KG1 (cell line): ENCODE data around the gene RAB3GAP2.
"Not testable (repeated sequence)": the region's sequence is repeated elsewhere in the genome, so short reads cannot be mapped to it uniquely, and the experiment has no call there.

ENCODE experiments used
- DNase-seq: peaks from one replicate; lab custom pipeline; 2025; lab: John Stamatoyannopoulos, UW

Gene RAB3GAP2

GRCh38 chr1:220281159-220281574 lies 8.9 kb upstream of the RAB3GAP2 start:
- DNase-seq: no peak

GRCh38 chr1:220280249-220280648 lies 8.0 kb upstream of the RAB3GAP2 start:
- DNase-seq: no peak

GRCh38 chr1:220278991-220279390 lies 6.7 kb upstream of the RAB3GAP2 start:
- no peak for DNase-seq

DNA sequence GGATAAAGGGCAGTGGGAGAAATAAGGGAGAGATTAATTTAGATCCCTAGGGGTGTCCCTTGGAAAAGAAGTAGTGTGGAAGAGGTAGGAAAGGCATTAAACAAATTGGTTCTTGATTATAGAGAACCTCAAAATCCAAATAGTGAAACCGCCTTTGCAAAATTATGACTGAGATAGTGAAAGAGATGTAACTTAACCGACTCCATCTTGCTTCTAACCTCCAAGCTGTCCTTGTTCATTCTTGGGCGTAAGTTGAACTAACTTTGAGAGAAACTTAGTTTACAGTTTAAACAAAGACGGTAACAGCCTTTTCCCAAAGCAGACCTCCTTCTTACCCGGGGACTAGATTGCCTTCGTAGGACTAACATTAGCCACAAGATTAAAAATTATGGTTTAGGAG lies 3.2 kb upstream of the RAB3GAP2 start:
- no peak for DNase-seq

DNA sequence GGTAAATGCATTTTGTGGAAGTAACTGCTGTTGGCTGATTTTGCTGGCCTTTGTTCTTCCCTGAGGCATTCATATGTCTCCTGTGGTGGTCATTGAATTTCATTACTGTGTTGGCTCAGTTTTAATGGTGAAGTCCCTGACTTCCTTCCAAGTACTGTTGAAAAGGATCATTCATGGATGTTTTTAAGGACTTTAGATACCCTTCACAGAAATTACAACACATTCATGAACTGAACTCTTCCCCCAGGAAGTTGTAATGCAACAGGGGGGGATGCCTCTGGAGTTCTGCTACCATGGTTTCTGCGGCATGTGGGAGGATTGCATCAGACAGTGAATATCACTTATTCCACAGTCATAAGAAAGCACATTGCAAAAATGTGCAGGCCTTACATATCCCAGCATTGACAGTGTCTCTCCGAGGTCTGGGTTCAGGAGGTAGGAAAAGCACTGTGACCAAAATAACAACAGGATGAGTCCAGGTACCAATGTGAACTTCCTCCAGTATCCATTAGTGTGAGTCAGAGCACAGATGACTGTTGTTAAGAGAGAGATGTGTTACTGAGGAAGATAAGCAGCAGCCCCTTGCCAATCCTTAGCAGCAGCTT lies 2.1 kb upstream of the RAB3GAP2 start:
- DNase-seq: no peak

GRCh38 chr1:220272841-220273090 lies 513 bp upstream of the RAB3GAP2 start:
- no peak for DNase-seq

- no peak for DNase-seq
These were observed 577 bp downstream of the RAB3GAP2 start for GRCh38 chr1:220271706-220272046.

DNA sequence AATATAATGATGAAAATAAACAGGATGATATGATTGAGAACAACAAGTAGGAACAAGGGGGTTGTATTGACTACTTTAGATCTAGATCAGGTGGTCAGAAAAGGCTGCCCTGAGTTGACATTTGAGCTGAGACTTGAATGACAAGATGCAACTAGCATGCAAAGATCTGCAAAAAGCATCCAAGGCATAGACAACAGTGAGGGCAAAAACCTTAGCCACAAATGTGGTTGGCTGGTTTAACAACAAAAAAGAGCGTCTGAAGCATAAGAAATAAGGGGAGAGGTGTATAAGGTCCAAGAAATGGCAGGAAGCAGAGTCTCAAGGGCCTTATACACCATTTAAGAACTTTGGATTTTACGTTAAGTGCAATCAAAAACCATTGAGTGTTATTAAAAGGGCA lies 3.2 kb downstream of the RAB3GAP2 start:
- no peak for DNase-seq

DNA sequence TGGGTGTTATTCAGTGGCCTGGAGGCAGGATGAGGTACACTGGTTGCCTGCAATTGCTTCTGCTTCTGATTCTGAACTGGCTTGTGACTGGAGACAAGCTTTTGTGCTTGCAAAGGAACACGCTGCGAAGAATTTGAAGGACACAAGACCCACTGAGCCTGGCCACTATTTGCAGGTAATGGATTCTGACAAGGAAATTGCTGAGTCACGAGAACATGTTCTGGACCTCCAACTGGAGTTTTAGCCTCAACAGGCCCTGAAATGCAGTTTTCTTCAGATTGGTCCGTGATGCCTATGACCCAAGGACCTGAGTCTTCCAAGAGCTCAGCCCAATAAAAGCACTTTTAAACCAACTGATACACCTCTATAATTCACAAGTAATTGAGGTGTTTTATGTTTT lies 4.6 kb downstream of the RAB3GAP2 start:
- no peak for DNase-seq

DNA sequence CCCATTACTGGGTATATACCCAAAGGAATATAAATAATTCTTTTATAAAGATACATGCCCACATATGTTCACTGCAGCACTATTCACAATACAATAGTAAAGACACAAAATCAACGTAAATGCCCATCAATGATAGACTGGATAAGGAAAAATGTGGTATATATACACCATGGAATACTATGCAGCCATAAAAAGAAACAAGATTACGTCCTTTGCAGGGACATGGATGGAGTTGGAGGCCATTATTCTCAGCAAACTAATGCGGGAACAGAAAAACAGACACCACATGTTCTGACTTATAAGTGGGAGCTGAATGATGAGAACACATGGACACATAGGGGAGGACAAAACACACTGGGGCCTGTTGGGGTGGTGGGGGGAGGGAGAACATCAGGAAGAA lies 12.0 kb downstream of the RAB3GAP2 start:
- not testable (repeated sequence) for DNase-seq

DNA sequence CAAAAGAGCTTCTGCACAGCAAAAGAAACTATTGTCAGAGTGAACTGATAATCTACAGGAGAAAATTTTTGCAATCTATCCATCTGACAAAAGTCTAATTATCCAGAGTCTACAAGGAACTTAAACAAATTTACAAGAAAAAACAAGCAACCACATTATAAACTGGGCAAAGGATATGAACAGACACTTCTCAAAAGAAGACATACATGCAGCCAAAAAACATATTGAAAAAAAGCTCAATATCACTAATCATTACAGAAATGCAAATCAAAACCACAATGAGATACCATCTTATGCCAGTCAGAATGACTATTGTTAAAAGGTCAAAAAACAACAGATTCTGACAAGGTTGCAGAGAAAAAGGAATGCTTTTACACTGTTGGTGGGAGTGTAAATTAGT lies 12.5 kb downstream of the RAB3GAP2 start:
- DNase-seq: not testable (repeated sequence)

DNA sequence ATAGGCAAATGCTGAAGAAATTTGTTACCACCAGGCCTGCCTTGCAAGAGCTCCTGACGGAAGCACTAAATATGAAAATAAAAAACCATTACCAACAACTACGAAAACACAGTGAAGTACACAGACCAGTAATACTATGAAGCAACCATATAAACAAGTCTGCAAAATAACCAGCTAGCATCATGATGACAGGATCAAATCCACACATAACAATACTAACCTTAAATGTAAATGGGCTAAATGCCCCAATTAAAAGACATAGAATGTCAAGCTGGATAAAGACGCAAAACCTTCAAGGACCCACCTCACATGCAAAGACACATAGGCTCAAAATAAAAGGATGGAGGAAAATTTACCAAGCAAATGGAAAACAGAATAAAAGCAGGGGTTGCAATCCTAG lies 16.1 kb downstream of the RAB3GAP2 start:
- DNase-seq: not testable (repeated sequence)

DNA sequence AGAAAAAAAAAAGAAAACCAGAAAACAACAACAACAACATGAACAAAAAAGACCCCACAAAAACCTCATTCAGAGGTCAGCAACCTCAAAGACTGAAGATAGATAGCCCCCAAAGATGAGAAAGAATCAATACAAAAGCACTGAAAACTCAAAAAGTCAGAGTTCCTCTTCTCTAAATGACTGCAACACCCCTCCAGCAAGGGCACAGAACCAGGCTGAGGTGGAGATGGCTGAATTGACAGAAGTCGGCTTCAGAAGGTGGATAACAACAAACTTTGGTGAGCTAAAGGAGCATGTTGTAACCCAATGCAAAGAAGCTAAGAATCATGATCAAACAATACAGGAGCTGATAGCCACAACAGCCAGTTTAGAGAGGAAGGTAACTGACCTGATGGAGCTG lies 17.0 kb downstream of the RAB3GAP2 start:
- no peak for DNase-seq

DNA sequence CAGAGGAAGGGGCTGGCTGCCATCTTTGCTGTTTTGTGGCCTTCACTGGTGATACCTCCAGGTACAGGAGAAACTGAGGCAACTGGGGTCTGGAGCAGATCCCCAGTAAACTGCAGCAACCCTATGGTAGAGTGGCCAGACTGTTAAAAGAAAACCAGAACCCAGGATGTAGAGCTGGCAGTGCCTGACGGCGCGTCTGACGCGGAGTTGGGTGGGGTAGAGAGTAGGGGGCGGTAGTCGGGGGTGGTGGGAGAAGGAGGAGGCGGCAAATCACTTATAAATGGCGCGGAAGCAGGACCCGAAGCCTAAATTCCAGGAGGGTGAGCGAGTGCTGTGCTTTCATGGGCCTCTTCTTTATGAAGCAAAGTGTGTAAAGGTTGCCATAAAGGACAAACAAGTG lies 19.0 kb downstream of the RAB3GAP2 start:
- not testable (repeated sequence) for DNase-seq

GRCh38 chr1:220251272-220251671 lies 21.0 kb downstream of the RAB3GAP2 start:
- DNase-seq: no peak

DNA sequence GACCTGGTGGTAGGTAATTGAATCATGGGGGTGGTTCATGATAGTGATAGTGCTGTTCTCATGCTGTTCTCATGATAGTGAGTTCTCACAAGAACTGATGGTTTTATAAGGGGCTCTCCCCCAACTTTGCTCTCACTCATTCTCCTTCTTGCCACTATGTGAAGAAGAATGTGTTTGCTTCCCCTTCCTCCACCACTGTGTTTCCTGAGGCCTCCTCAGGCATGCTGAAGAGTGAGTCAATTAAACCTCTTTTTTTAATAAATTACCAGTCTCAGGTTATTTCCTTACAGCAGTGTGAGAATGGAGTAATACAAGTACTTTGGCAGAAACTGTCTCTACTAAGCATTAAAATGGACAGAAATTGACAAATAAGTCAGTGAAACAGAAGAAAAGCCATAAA lies 21.6 kb downstream of the RAB3GAP2 start:
- no peak for DNase-seq

- DNase-seq: no peak
These were observed 22.7 kb downstream of the RAB3GAP2 start for GRCh38 chr1:220249522-220249921.

GRCh38 chr1:220248715-220249265 lies 23.5 kb downstream of the RAB3GAP2 start:
- not testable (repeated sequence) for DNase-seq

- not testable (repeated sequence) for DNase-seq
These were observed 26.4 kb downstream of the RAB3GAP2 start for GRCh38 chr1:220245900-220246299.

DNA sequence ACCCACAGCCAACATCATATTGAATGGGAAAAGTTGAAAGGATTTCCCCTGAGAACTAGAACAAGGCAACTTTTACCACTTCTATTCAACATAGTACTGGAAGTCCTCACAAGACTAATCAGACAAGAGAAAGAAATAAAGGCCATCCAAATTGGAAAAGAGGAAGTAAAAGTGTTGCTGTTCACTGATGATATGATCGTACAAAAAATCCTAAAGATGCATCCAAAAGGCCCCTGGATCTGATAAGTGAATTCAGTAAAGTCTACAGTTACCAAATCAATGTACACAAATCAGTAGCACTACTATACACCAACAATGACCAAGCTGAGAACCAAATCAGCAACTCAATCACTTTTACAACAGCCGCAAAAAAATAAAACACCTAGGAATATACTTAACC lies 28.3 kb downstream of the RAB3GAP2 start:
- no peak for DNase-seq

DNA sequence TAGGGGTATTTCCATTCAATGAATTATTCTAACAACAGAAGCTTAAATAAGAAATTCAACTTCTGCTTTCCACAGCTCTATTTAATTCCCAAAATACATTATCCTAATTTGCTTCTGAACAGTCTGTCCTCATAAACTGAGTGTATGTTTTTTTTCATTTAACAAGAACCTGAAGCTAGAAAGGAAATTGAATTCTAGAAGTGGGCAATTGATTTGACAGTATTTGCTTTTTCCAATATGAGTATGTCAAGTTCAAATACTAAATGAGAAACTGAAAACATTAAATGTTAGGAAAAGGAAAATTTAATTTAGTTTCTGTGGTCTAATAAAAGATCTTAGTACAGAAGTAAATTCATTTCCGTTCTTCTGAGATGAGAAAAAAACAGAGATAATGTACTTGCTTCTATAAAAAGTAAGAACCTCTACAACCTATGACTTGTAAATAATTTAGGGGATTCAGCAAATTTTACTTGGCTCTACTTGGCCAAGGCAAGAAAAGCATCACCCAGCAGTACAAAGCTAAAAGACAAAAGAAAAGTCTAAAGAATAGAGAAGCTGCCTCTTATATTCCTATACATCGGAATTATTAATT lies 31.1 kb downstream of the RAB3GAP2 start:
- no peak for DNase-seq

- DNase-seq: no peak
These were observed 32.3 kb downstream of the RAB3GAP2 start for GRCh38 chr1:220239966-220240365.

- no peak for DNase-seq
These were observed 33.0 kb downstream of the RAB3GAP2 start for GRCh38 chr1:220239213-220239612.

- not testable (repeated sequence) for DNase-seq
These were observed 36.0 kb downstream of the RAB3GAP2 start for GRCh38 chr1:220236278-220236677.
